Measurements from ENCODE around the gene ANKRD6. TPM values are rescaled to one million over a fixed set of nuclear protein-coding genes. Genes with fewer than 3 reads are reported as not detected.

ANKRD6 gene
- total and polyA plus RNA-seq, 2 donors (not counting 3 experiments of a cell fraction or from before 2014, with no cell fraction given), result 3.4 to 9.6 TPM

GRCh38 chr6:89495961-89496535 is 63.1 kb downstream of the ANKRD6 start:
- POLR2A ChIA-PET, result no interaction called here
- no TSS peak for BruUV-seq (replicated peaks)
- Histone ChIP-seq H3K9me3 (replicated peaks; ENCODE audit: control insufficient read depth, insufficient read depth, low read length) (no peaks in the 10 kb centered on the region), H3K4me1 (ENCODE audit: control insufficient read depth, extremely low read depth, insufficient read depth, low read length) (peaks cover 4% of the 10 kb centered on the region), H3K79me2 (ENCODE audit: control insufficient read depth, insufficient read depth, low read length) (no peaks in the 10 kb centered on the region), H3K4me3 (replicated peaks in 1 of 3; ENCODE audit: insufficient read depth in 1 of 3, low read depth in 1 of 3, low read length in 3 of 3) (no peak overlapping the region), H3K9ac (replicated peaks; ENCODE audit: extremely low read depth, insufficient read depth, low read length) (no peak overlapping the region), H3K4me2 (ENCODE audit: insufficient read depth, low read length) (no peak overlapping the region), H2AFZ (ENCODE audit: low read depth, low read length) (no peak overlapping the region), H4K20me1 (replicated peaks; ENCODE audit: control insufficient read depth, extremely low read depth, insufficient read depth, low read length) (no peaks in the 10 kb centered on the region), H3K9me1 (replicated peaks; ENCODE audit: control insufficient read depth, extremely low read depth, insufficient read depth, low read length) (no peaks in the 10 kb centered on the region), H3K27me3 (ENCODE audit: control insufficient read depth in 2 of 2, insufficient read depth in 2 of 2, low read length in 2 of 2) (peaks cover 3 to 8% of the 10 kb centered on the region in 2 experiments), H3K27ac (ENCODE audit: insufficient read depth, low read depth, low read length) (no peak overlapping the region), H3K36me3 (ENCODE audit: control insufficient read depth in 2 of 2, extremely low read depth in 1 of 2, insufficient read depth in 2 of 2, low read length in 2 of 2) (no peaks in the 10 kb centered on the region)
- intact Hi-C loops (cut with micrococcal nuclease) (no loop called here), dilution Hi-C loops (cut with MboI; ENCODE audit: extremely low pct_ligation_motif_present, low sequenced_read_pairs) (no loop called here)
- DNase-seq (ENCODE audit: low read depth, low spot score), result peak; percentile 87
- FAIRE-seq, result peak; percentile 58
- TF ChIP-seq EZH2 (IDR thresholded peaks at IDR 0.05; ENCODE audit: borderline replicate concordance, low read depth, low read length, severe bottlenecking) (no peak), GATA2 (IDR thresholded peaks at IDR 0.05; ENCODE audit: insufficient read depth, insufficient read length, low read depth, low read length) (peak; percentile 17)
- CTCF ChIA-PET, result no interaction called here

- intact Hi-C loops (cut with micrococcal nuclease) (no loop called here), dilution Hi-C loops (cut with MboI; ENCODE audit: extremely low pct_ligation_motif_present, low sequenced_read_pairs) (no loop called here)
- DNase-seq (ENCODE audit: low read depth, low spot score), result no peak
- Histone ChIP-seq H3K9me1 (replicated peaks; ENCODE audit: control insufficient read depth, extremely low read depth, insufficient read depth, low read length) (no peaks in the 10 kb centered on the region), H3K4me2 (ENCODE audit: insufficient read depth, low read length) (no peak overlapping the region), H3K4me3 (replicated peaks in 1 of 3; ENCODE audit: insufficient read depth in 1 of 3, low read depth in 1 of 3, low read length in 3 of 3) (no peak overlapping the region), H3K79me2 (ENCODE audit: control insufficient read depth, insufficient read depth, low read length) (no peaks in the 10 kb centered on the region), H3K36me3 (ENCODE audit: control insufficient read depth in 2 of 2, extremely low read depth in 1 of 2, insufficient read depth in 2 of 2, low read length in 2 of 2) (no peaks in the 10 kb centered on the region), H2AFZ (ENCODE audit: low read depth, low read length) (no peak overlapping the region), H3K27me3 (ENCODE audit: control insufficient read depth in 2 of 2, insufficient read depth in 2 of 2, low read length in 2 of 2) (peaks cover 2 to 8% of the 10 kb centered on the region in 2 experiments), H3K9me3 (replicated peaks; ENCODE audit: control insufficient read depth, insufficient read depth, low read length) (no peaks in the 10 kb centered on the region), H4K20me1 (replicated peaks; ENCODE audit: control insufficient read depth, extremely low read depth, insufficient read depth, low read length) (no peaks in the 10 kb centered on the region), H3K27ac (ENCODE audit: insufficient read depth, low read depth, low read length) (no peak overlapping the region), H3K4me1 (ENCODE audit: control insufficient read depth, extremely low read depth, insufficient read depth, low read length) (peaks cover 4% of the 10 kb centered on the region), H3K9ac (replicated peaks; ENCODE audit: extremely low read depth, insufficient read depth, low read length) (no peak overlapping the region)
- FAIRE-seq, result no peak
- TF ChIP-seq GATA2 (IDR thresholded peaks at IDR 0.05; ENCODE audit: insufficient read depth, insufficient read length, low read depth, low read length) (no peak), EZH2 (IDR thresholded peaks at IDR 0.05; ENCODE audit: borderline replicate concordance, low read depth, low read length, severe bottlenecking) (no peak), CTCF (IDR thresholded peaks at IDR 0.05; ENCODE audit: extremely low read depth in 1 of 2, insufficient read depth in 1 of 2, low read depth in 1 of 2, low read length in 2 of 2) (no peak), JUN (IDR thresholded peaks at IDR 0.05; ENCODE audit: borderline replicate concordance, insufficient read depth, insufficient read length, low read depth) (no peak), POLR2A (IDR thresholded peaks at IDR 0.05; ENCODE audit: low read depth, low read length) (no peak)
- ChIA-PET POLR2A (interaction anchor here (0.7 kb wide), 1 partner anchor 90 kb away, joined by 10 read pairs; no protein-coding TSS in a partner anchor), CTCF (no interaction called here)
- BruUV-seq (replicated peaks), result no TSS peak
Observed at GRCh38 chr6:89500611-89501010, 67.7 kb downstream of the ANKRD6 start.
